HCT116 (cell line): Measurements from ENCODE around the gene PLEKHM3. TPM values are rescaled to one million over a fixed set of nuclear protein-coding genes. Genes with fewer than 3 reads are reported as not detected.
"Not testable (repeated sequence)": the region's sequence is repeated elsewhere in the genome, so short reads cannot be mapped to it uniquely, and the experiment has no call there.

ENCODE experiments used
- ATAC-seq: fragments of 200-7000 bp; cut with Tn5 transposase; 2 replicates; pipeline ENCODE4 v1.9.1; 2020; ENCODE audit warnings: mild to moderate bottlenecking, moderate library complexity
- BruUV-seq: library from RNA; stranded (reverse); fragments of 400-500 nt; replicated peaks from 2 replicates; lab custom pipeline; 2021; lab: Mats Ljungman, UMichigan
- CTCF ChIA-PET: fragments of 300-600 bp; sonication (Branson Sonifier 250); formaldehyde crosslinking; loops from one replicate; lab custom pipeline; 2021; ENCODE audit warnings: antibody characterized with exemption; lab: Charles Lee
- POLR2A ChIA-PET: fragments of 300-600, 350-600 bp; sonication (Branson Sonifier 250); formaldehyde crosslinking; loops from one replicate; lab custom pipeline; 2021; ENCODE audit warnings: antibody characterized with exemption; lab: Charles Lee
- RAD21 ChIA-PET, 2 experiments: fragments of 300-600 bp; sonication (Branson Sonifier 250); formaldehyde crosslinking; loops; one replicate each; lab custom pipeline; 2023; ENCODE audit warnings: low total read pairs in 2 of 2; ENCODE audit not compliant: uncharacterized antibody in 2 of 2, unreplicated experiment in 2 of 2, low non-redundant PET in 1 of 2; lab: Charles Lee
- DNase-seq: peaks from one replicate; pipeline ENCODE4 v3.0.0-alpha.2; 2010; ENCODE audit warnings: low read depth, low spot score
- H2AFZ ChIP-seq: fragments of 200-600 bp; shearing (Covaris generic), sonication (generic); 2 replicates; pipeline ENCODE4 v1.6.1; 2017; ENCODE audit warnings: low read depth, mixed run types, mixed read lengths, antibody characterized with exemption, low read length; ENCODE audit not compliant: poor library complexity, severe bottlenecking
- H3K27ac ChIP-seq: 2 replicates; pipeline ENCODE4 v1.5.1; 2012; ENCODE audit warnings: low read depth, low read length
- H3K27me3 ChIP-seq: fragments of 200-600 bp; sonication (generic); 2 replicates; pipeline ENCODE4 v1.6.1; 2016; ENCODE audit warnings: mixed run types, low read length, mixed read lengths; ENCODE audit not compliant: insufficient read depth
- H3K36me3 ChIP-seq, 2 experiments: fragments of 200-500 bp in 1 of 2; fragments of 200-600 bp in 1 of 2; sonication (Bioruptor generic) in 1 of 2; sonication (generic) in 1 of 2; 2 replicates each; pipeline versions ENCODE4 v1.5.1 to v1.6.1; 2014 to 2016; ENCODE audit warnings: low read length in 2 of 2, inconsistent platforms in 1 of 2, mixed read lengths in 1 of 2, mixed run types in 1 of 2; ENCODE audit not compliant: insufficient read depth in 2 of 2, control insufficient read depth in 1 of 2
- H3K4me1 ChIP-seq, 2 experiments: fragments of 200-600 bp in 1 of 2; sonication (generic) in 1 of 2; 2 replicates each; pipeline versions ENCODE4 v1.5.1 to v1.6.1; 2012 to 2017; ENCODE audit warnings: low read length in 2 of 2, inconsistent platforms in 1 of 2, mild to moderate bottlenecking in 1 of 2, mixed read lengths in 1 of 2, mixed run types in 1 of 2, moderate library complexity in 1 of 2; ENCODE audit not compliant: insufficient read depth in 2 of 2, control insufficient read depth in 1 of 2
- H3K4me2 ChIP-seq: fragments of 200-600 bp; sonication (generic); 2 replicates; pipeline ENCODE4 v1.6.1; 2017; ENCODE audit warnings: mixed run types, low read length, mixed read lengths
- H3K4me3 ChIP-seq, 2 experiments: fragments of 200-600 bp in 1 of 2; sonication (generic) in 1 of 2; replicated peaks in 1 of 2; 2 replicates each; pipeline ENCODE4 v1.5.1; 2011 to 2016; ENCODE audit warnings: low read length in 2 of 2, control low read depth in 1 of 2, low read depth in 1 of 2, mild to moderate bottlenecking in 1 of 2, mixed read lengths in 1 of 2, mixed run types in 1 of 2
- H3K79me2 ChIP-seq: fragments of 200-600 bp; sonication (generic); 2 replicates; pipeline ENCODE4 v1.6.1; 2017; ENCODE audit warnings: mild to moderate bottlenecking, mixed run types, low read length, moderate library complexity, mixed read lengths; ENCODE audit not compliant: insufficient read depth
- H3K9ac ChIP-seq: fragments of 200-600 bp; sonication (generic); 2 replicates; pipeline ENCODE4 v1.6.1; 2016; ENCODE audit warnings: low read length, mixed read lengths
- H3K9me2 ChIP-seq: fragments of 200-600 bp; sonication (generic), shearing (Covaris generic); 2 replicates; pipeline ENCODE4 v1.6.1; 2017; ENCODE audit warnings: mixed run types, mild to moderate bottlenecking, moderate library complexity; ENCODE audit not compliant: insufficient read depth
- H3K9me3 ChIP-seq, 2 experiments: fragments of 200-500 bp in 1 of 2; fragments of 200-600 bp in 1 of 2; sonication (Bioruptor generic) in 1 of 2; sonication (generic) in 1 of 2; 2 replicates each; pipeline ENCODE4 v1.6.1; 2014 to 2017; ENCODE audit warnings: low read length in 2 of 2, mixed read lengths in 2 of 2, inconsistent platforms in 1 of 2, low read depth in 1 of 2, mild to moderate bottlenecking in 1 of 2, mixed run types in 1 of 2, moderate library complexity in 1 of 2; ENCODE audit not compliant: control insufficient read depth in 1 of 2, insufficient read depth in 1 of 2
- H4K20me1 ChIP-seq: fragments of 200-600 bp; sonication (generic), shearing (Covaris generic); 2 replicates; pipeline ENCODE4 v1.6.1; 2017; ENCODE audit warnings: mixed run types, mild to moderate bottlenecking, moderate library complexity; ENCODE audit not compliant: insufficient read depth
- CEBPB ChIP-seq: IDR thresholded peaks from 2 replicates; pipeline ENCODE4 v1.6.1; 2012; ENCODE audit warnings: low read depth
- EZH2 ChIP-seq: fragments of 200-600 bp; sonication (generic); IDR thresholded peaks from 2 replicates; pipeline ENCODE4 v1.6.1; 2017; ENCODE audit warnings: antibody characterized with exemption, mixed run types
- EZH2phosphoT487 ChIP-seq: fragments of 200-600 bp; IDR thresholded peaks from 2 replicates; pipeline ENCODE4 v1.6.1; 2018; ENCODE audit warnings: antibody characterized with exemption, borderline replicate concordance
- FOSL1 ChIP-seq: IDR thresholded peaks from 2 replicates; pipeline ENCODE4 v1.6.1; 2012; ENCODE audit warnings: low read depth
- JUND ChIP-seq: IDR thresholded peaks from 2 replicates; pipeline ENCODE4 v1.6.1; 2012
- POLR2A ChIP-seq: IDR thresholded peaks from 2 replicates; pipeline ENCODE4 v1.7.0; 2011; ENCODE audit warnings: borderline replicate concordance; ENCODE audit not compliant: insufficient read depth, insufficient read length; ENCODE audit errors: extremely low read depth
- RAD21 ChIP-seq: IDR thresholded peaks from 2 replicates; pipeline ENCODE4 v1.6.1; 2012; ENCODE audit warnings: low read depth, mild to moderate bottlenecking
- REST ChIP-seq: IDR thresholded peaks from 2 replicates; pipeline ENCODE4 v1.6.1; 2012; ENCODE audit warnings: low read depth
- SP1 ChIP-seq: IDR thresholded peaks from 2 replicates; pipeline ENCODE4 v1.6.1; 2012; ENCODE audit warnings: low read depth
- SRF ChIP-seq: IDR thresholded peaks from 2 replicates; pipeline ENCODE4 v1.6.1; 2012; ENCODE audit warnings: low read depth
- TCF7L2 ChIP-seq: IDR thresholded peaks from 2 replicates; pipeline ENCODE4 v1.7.0; 2011; ENCODE audit warnings: borderline replicate concordance, inconsistent platforms; ENCODE audit not compliant: insufficient read depth, insufficient read length; ENCODE audit errors: extremely low read depth
- YY1 ChIP-seq: IDR thresholded peaks from 2 replicates; pipeline ENCODE4 v1.6.1; 2011; ENCODE audit warnings: low read length, low read depth, moderate library complexity, mild to moderate bottlenecking; ENCODE audit not compliant: insufficient replicate concordance; ENCODE audit errors: extremely low read depth
- ZBTB33 ChIP-seq: IDR thresholded peaks from 2 replicates; pipeline ENCODE4 v1.6.1; 2011; ENCODE audit warnings: mild to moderate bottlenecking, low read length, moderate library complexity; ENCODE audit not compliant: insufficient replicate concordance; ENCODE audit errors: extremely low read depth
- intact Hi-C: fragments of 100-400 bp; cut with micrococcal nuclease; formaldehyde crosslinking; loops from 2 replicates; pipeline ENCODE4 v1.10.0; 2022
- total RNA-seq: library from RNA; stranded (reverse); gene quantifications from one replicate; pipeline ENCODE4 v1.2.1, GENCODE V29; 2021; ENCODE audit not compliant: unreplicated experiment

Gene PLEKHM3
- total RNA-seq, 1 experiment from 2014 or later = 6.3 TPM

GRCh38 chr2:207950063-207950760 is 75.1 kb downstream of the PLEKHM3 start:
- CTCF ChIA-PET = no interaction called here
- Histone ChIP-seq H3K4me3 (no peak overlapping the region), H3K27ac (no peak overlapping the region), H3K36me3 (no peaks in the 10 kb centered on the region), H2AFZ (no peak overlapping the region), H4K20me1 (no peaks in the 10 kb centered on the region), H3K79me2 (no peaks in the 10 kb centered on the region), H3K9me2 (no peaks in the 10 kb centered on the region), H3K27me3 (no peaks in the 10 kb centered on the region), H3K4me1 (no peaks in the 10 kb centered on the region), H3K4me2 (no peak overlapping the region), H3K9ac (no peak overlapping the region), H3K9me3 (no peaks in the 10 kb centered on the region)
- BruUV-seq = no TSS peak
- no peak for ATAC-seq
- TF ChIP-seq ZBTB33 (no peak), REST (no peak), SP1 (no peak), EZH2phosphoT487 (no peak), TCF7L2 (no peak), YY1 (no peak), SRF (no peak), POLR2A (no peak), RAD21 (no peak), CEBPB (no peak), FOSL1 (no peak), EZH2 (no peak), JUND (no peak)
- intact Hi-C loops = no loop called here
- no peak for DNase-seq
- RAD21 ChIA-PET = no interaction called here
- POLR2A ChIA-PET = no interaction called here

- H4K20me1 ChIP-seq, H3K4me3 ChIP-seq, intact Hi-C loops, H3K9ac ChIP-seq, H3K4me2 ChIP-seq, H3K36me3 ChIP-seq, H3K27me3 ChIP-seq, H3K9me2 ChIP-seq, H3K27ac ChIP-seq, H3K9me3 ChIP-seq, H2AFZ ChIP-seq, ATAC-seq, DNase-seq, H3K79me2 ChIP-seq, H3K4me1 ChIP-seq, RAD21 ChIA-PET, BruUV-seq: not testable (repeated sequence)
- ChIA-PET CTCF (interaction anchor here (0.8 kb wide), 1 partner anchor 32 kb away, joined by 3 read pairs; no protein-coding TSS in a partner anchor), POLR2A (interaction anchor here (1.0 kb wide), 1 partner anchor 13 kb away, joined by 3 read pairs; no protein-coding TSS in a partner anchor)
Observed at GRCh38 chr2:207949245-207949644, 76.1 kb downstream of the PLEKHM3 start.
